IMR-90 (cell line): ENCODE results near the gene AASS. TPM values are rescaled to one million over a fixed set of nuclear protein-coding genes. Genes with fewer than 3 reads are reported as not detected.

Source experiments
- ATAC-seq: fragments of 200-7000 bp; cut with Tn5 transposase; 2 replicates; pipeline ENCODE4 v1.9.1; 2020; ENCODE audit warnings: low read depth, mild to moderate bottlenecking, moderate library complexity
- BruUV-seq: library from RNA; stranded (reverse); fragments of 400-500 nt; replicated peaks from 2 replicates; lab custom pipeline; 2021; lab: Mats Ljungman, UMichigan
- CTCF ChIA-PET: fragments of 300-600 bp; formaldehyde crosslinking; extraction: SDS; loops from one replicate; lab custom pipeline; 2021; ENCODE audit warnings: antibody characterized with exemption; lab: Yijun Ruan, JAX
- POLR2A ChIA-PET: fragments of 300-600 bp; sonication (Branson Sonifier 250); formaldehyde crosslinking; loops from one replicate; lab custom pipeline; 2022; ENCODE audit warnings: antibody characterized with exemption; ENCODE audit not compliant: unreplicated experiment; lab: Charles Lee
- DNase-seq: peaks from one replicate; pipeline ENCODE4 v3.0.0; 2013
- H2AFZ ChIP-seq: replicated peaks from 2 replicates; pipeline ENCODE3; 2013; ENCODE audit warnings: low read length, mild to moderate bottlenecking; ENCODE audit not compliant: poor library complexity
- H2AK5ac ChIP-seq: 2 replicates; pipeline ENCODE4 v1.6.1; 2013; ENCODE audit warnings: low read depth, low read length, inconsistent platforms
- H2AK9ac ChIP-seq: replicated peaks from 2 replicates; pipeline ENCODE3; 2013; ENCODE audit warnings: mild to moderate bottlenecking, low read depth, low read length, moderate library complexity; ENCODE audit not compliant: poor library complexity
- H2BK120ac ChIP-seq: 2 replicates; pipeline ENCODE4 v1.6.1; 2013; ENCODE audit warnings: low read depth, low read length, inconsistent platforms
- H2BK15ac ChIP-seq: 3 replicates; pipeline ENCODE4 v1.6.1; 2013; ENCODE audit warnings: low read depth, low read length, inconsistent platforms
- H2BK20ac ChIP-seq: 2 replicates; pipeline ENCODE4 v1.6.1; 2013; ENCODE audit warnings: low read depth, mild to moderate bottlenecking, inconsistent platforms, low read length, moderate library complexity
- H2BK5ac ChIP-seq: 2 replicates; pipeline ENCODE4 v1.6.1; 2013; ENCODE audit warnings: mild to moderate bottlenecking, low read depth, low read length, inconsistent platforms; ENCODE audit not compliant: poor library complexity, severe bottlenecking
- H3K14ac ChIP-seq: replicated peaks from 2 replicates; pipeline ENCODE4 v1.6.1; 2013; ENCODE audit warnings: low read depth, low read length, inconsistent platforms
- H3K18ac ChIP-seq: 2 replicates; pipeline ENCODE4 v1.6.1; 2013; ENCODE audit warnings: low read depth, low read length, control low read depth
- H3K23ac ChIP-seq: 2 replicates; pipeline ENCODE4 v1.6.1; 2013; ENCODE audit warnings: low read depth, low read length, inconsistent platforms
- H3K27ac ChIP-seq: 2 replicates; pipeline ENCODE4 v1.5.1; 2013; ENCODE audit warnings: mild to moderate bottlenecking, control low read depth, low read length; ENCODE audit not compliant: insufficient read depth
- H3K27me3 ChIP-seq: 2 replicates; pipeline ENCODE4 v1.6.1; 2013; ENCODE audit warnings: low read length; ENCODE audit not compliant: control insufficient read depth, insufficient read depth
- H3K36me3 ChIP-seq: 2 replicates; pipeline ENCODE4 v1.6.1; 2013; ENCODE audit warnings: low read length, mixed read lengths; ENCODE audit not compliant: control insufficient read depth, insufficient read depth
- H3K4ac ChIP-seq: 2 replicates; pipeline ENCODE4 v1.6.1; 2013; ENCODE audit warnings: low read depth, low read length, inconsistent platforms
- H3K4me1 ChIP-seq: 2 replicates; pipeline ENCODE4 v1.6.1; 2013; ENCODE audit warnings: low read length, mixed read lengths; ENCODE audit not compliant: control insufficient read depth, insufficient read depth
- H3K4me2 ChIP-seq: 2 replicates; pipeline ENCODE4 v1.6.1; 2013; ENCODE audit warnings: low read depth, mild to moderate bottlenecking, control low read depth, low read length, moderate library complexity
- H3K4me3 ChIP-seq: 2 replicates; pipeline ENCODE4 v1.5.1; 2013; ENCODE audit warnings: low read depth, mild to moderate bottlenecking, control low read depth, low read length, moderate library complexity; ENCODE audit not compliant: insufficient read depth
- H3K56ac ChIP-seq: 2 replicates; pipeline ENCODE4 v1.6.1; 2013; ENCODE audit warnings: low read length, inconsistent platforms; ENCODE audit not compliant: insufficient read depth; ENCODE audit errors: extremely low read depth
- H3K79me1 ChIP-seq, 2 experiments: 2 replicates each; pipeline ENCODE4 v1.6.1; 2013; ENCODE audit warnings: low read length in 2 of 2, inconsistent platforms in 1 of 2, low read depth in 1 of 2
- H3K9ac ChIP-seq: 2 replicates; pipeline ENCODE4 v1.6.1; 2013; ENCODE audit warnings: low read depth, low read length, control low read depth
- H3K9me1 ChIP-seq: 2 replicates; pipeline ENCODE4 v1.6.1; 2013; ENCODE audit warnings: low read length, inconsistent platforms; ENCODE audit not compliant: insufficient read depth
- H3K9me3 ChIP-seq: 2 replicates; pipeline ENCODE4 v1.6.1; 2013; ENCODE audit warnings: low read length; ENCODE audit not compliant: control insufficient read depth, insufficient read depth
- H4K20me1 ChIP-seq: 2 replicates; pipeline ENCODE4 v1.6.1; 2013; ENCODE audit warnings: low read length, inconsistent platforms; ENCODE audit not compliant: insufficient read depth
- H4K5ac ChIP-seq: 2 replicates; pipeline ENCODE4 v1.6.1; 2013; ENCODE audit warnings: mild to moderate bottlenecking, low read depth, low read length, control low read depth
- H4K8ac ChIP-seq, 2 experiments: 2 replicates each; pipeline ENCODE4 v1.6.1; 2013; ENCODE audit warnings: low read depth in 2 of 2, low read length in 2 of 2, control low read depth in 1 of 2, inconsistent platforms in 1 of 2
- H4K91ac ChIP-seq: 2 replicates; pipeline ENCODE4 v1.6.1; 2013; ENCODE audit warnings: low read depth, low read length, inconsistent platforms; ENCODE audit not compliant: insufficient read depth
- BHLHE40 ChIP-seq: fragments of 150-350 bp; IDR thresholded peaks from 2 replicates; pipeline ENCODE4 v1.6.1; 2016; ENCODE audit warnings: mild to moderate bottlenecking, low read depth, low read length
- CEBPB ChIP-seq: IDR thresholded peaks from 2 replicates; pipeline ENCODE4 v1.6.1; 2012; ENCODE audit warnings: low read depth, low read length, improper control_type of control experiment
- CHD1 ChIP-seq: IDR thresholded peaks from 2 replicates; pipeline ENCODE4 v1.6.1; 2012; ENCODE audit warnings: low read depth, low read length, improper control_type of control experiment
- CTCF ChIP-seq: conservative IDR thresholded peaks from 2 replicates; pipeline ENCODE4 v1.5.1; 2012; ENCODE audit warnings: mild to moderate bottlenecking, low read depth, low read length, improper control_type of control experiment
- ELK1 ChIP-seq: fragments of 150-350 bp; IDR thresholded peaks from 2 replicates; pipeline ENCODE4 v1.6.1; 2016; ENCODE audit warnings: low read depth, mild to moderate bottlenecking, low read length, moderate library complexity, borderline replicate concordance
- FOS ChIP-seq: fragments of 150-350 bp; IDR thresholded peaks from 2 replicates; pipeline ENCODE4 v1.6.1; 2016; ENCODE audit warnings: low read depth, low read length
- MAFK ChIP-seq: IDR thresholded peaks from 2 replicates; pipeline ENCODE4 v1.6.1; 2012; ENCODE audit warnings: low read depth, low read length, improper control_type of control experiment
- MAZ ChIP-seq: IDR thresholded peaks from 2 replicates; pipeline ENCODE4 v1.6.1; 2012; ENCODE audit warnings: low read depth, mild to moderate bottlenecking, low read length, improper control_type of control experiment, moderate library complexity, borderline replicate concordance
- MXI1 ChIP-seq: IDR thresholded peaks from 2 replicates; pipeline ENCODE4 v1.6.1; 2012; ENCODE audit warnings: low read depth, mild to moderate bottlenecking, low read length, moderate library complexity, borderline replicate concordance
- NFE2L2 ChIP-seq: fragments of 150-350 bp; IDR thresholded peaks from 2 replicates; pipeline ENCODE4 v1.6.1; 2016; ENCODE audit warnings: low read depth, mild to moderate bottlenecking, low read length
- POLR2A ChIP-seq: IDR thresholded peaks from 2 replicates; pipeline ENCODE4 v1.6.1; 2012; ENCODE audit warnings: mild to moderate bottlenecking, low read depth, low read length
- RAD21 ChIP-seq: IDR thresholded peaks from 2 replicates; pipeline ENCODE4 v1.6.1; 2012; ENCODE audit warnings: low read length, improper control_type of control experiment
- RCOR1 ChIP-seq: IDR thresholded peaks from 2 replicates; pipeline ENCODE4 v1.6.1; 2012; ENCODE audit warnings: mild to moderate bottlenecking, low read length, improper control_type of control experiment; ENCODE audit not compliant: insufficient replicate concordance
- RFX5 ChIP-seq: IDR thresholded peaks from 2 replicates; pipeline ENCODE4 v1.8.0; 2012; ENCODE audit warnings: low read depth, mild to moderate bottlenecking, low read length, moderate library complexity
- SMC3 ChIP-seq: fragments of 150-350 bp; IDR thresholded peaks from 2 replicates; pipeline ENCODE4 v1.6.1; 2016; ENCODE audit warnings: low read depth, mild to moderate bottlenecking, antibody characterized with exemption, low read length, moderate library complexity
- USF2 ChIP-seq: fragments of 150-350 bp; IDR thresholded peaks from 2 replicates; pipeline ENCODE4 v1.6.1; 2017; ENCODE audit warnings: mild to moderate bottlenecking, antibody characterized with exemption, low read length, low read depth
- WGBS, 2 experiments: methylation state at CpG; one replicate each; pipeline versions ENCODE4 v1.1.5 to v1.1.7; 2013; ENCODE audit warnings: missing lambda C conversion rate in 2 of 2; ENCODE audit not compliant: insufficient read length in 1 of 2; ENCODE audit errors: extremely low coverage in 2 of 2; 5-methylcytosine and 5-hydroxymethylcytosine counted together
- dilution Hi-C: fragments of 300-500 bp; cut with HindIII; formaldehyde crosslinking; loops from one replicate; pipeline ENCODE4 v1.14.3; 2018; ENCODE audit warnings: low sequenced_read_pairs; ENCODE audit not compliant: unreplicated experiment
- in situ Hi-C: fragments of 300-500 bp; cut with MboI; formaldehyde crosslinking; loops from 3 replicates; pipeline ENCODE4 v1.14.3; 2019; ENCODE audit warnings: low sequenced_read_pairs, inconsistent platforms, mixed read lengths
- intact Hi-C: fragments of 100-400 bp; cut with micrococcal nuclease; formaldehyde crosslinking; loops from 2 replicates; pipeline ENCODE4 v1.10.0; 2022
- polyA plus RNA-seq, 3 experiments: library from polyadenylated mRNA; depleted of rRNA; stranded (reverse); fragments of >200 nt; gene quantifications; 2 replicates each; pipeline ENCODE4 v1.2.3, GENCODE V29; 2012; ENCODE audit warnings: low replicate concordance in 1 of 3
- total RNA-seq: library from RNA; depleted of rRNA; stranded (reverse); fragments of >200 nt; gene quantifications from 2 replicates; pipeline ENCODE4 v1.2.3, GENCODE V29; 2012

AASS gene
- total and polyA plus RNA-seq, 2 of the 4 experiments (the other 2 are of a cell fraction) = 6.1 to 12.9 TPM

GRCh38 chr7:122038134-122038533 lies 105.9 kb downstream of the AASS start:
- Histone ChIP-seq H3K27ac (no peak overlapping the region), H4K8ac (no peak overlapping the region), H3K9me3 (no peaks in the 10 kb centered on the region), H3K4me3 (no peak overlapping the region), H3K18ac (no peak overlapping the region), H2AFZ (no peak overlapping the region), H3K23ac (no peak overlapping the region), H3K9ac (no peak overlapping the region), H3K9me1 (no peaks in the 10 kb centered on the region), H3K4me2 (no peak overlapping the region), H3K27me3 (no peaks in the 10 kb centered on the region), H3K14ac (no peak overlapping the region), H2BK5ac (no peak overlapping the region), H3K36me3 (no peaks in the 10 kb centered on the region), H2BK15ac (no peak overlapping the region), H3K56ac (no peak overlapping the region), H4K5ac (no peak overlapping the region), H3K4me1 (no peaks in the 10 kb centered on the region), H2BK120ac (no peak overlapping the region), H4K91ac (no peak overlapping the region), H3K4ac (no peak overlapping the region), H3K79me1 (no peaks in the 10 kb centered on the region), H2BK20ac (no peak overlapping the region), H2AK5ac (no peak overlapping the region), H4K20me1 (no peaks in the 10 kb centered on the region), H2AK9ac (no peak overlapping the region)
- intact Hi-C loops = no loop called here
- ChIA-PET CTCF (no interaction called here), POLR2A (interaction anchor here (0.6 kb wide), 1 partner anchor 24 kb away, joined by 27 read pairs; no protein-coding TSS in a partner anchor)
- BruUV-seq = no TSS peak
- dilution Hi-C loops = no loop called here
- ATAC-seq = no peak
- no peak for DNase-seq
- no CpG with 5 or more reads among the region's 3 CpGs for WGBS, 2 experiments
- in situ Hi-C loops = no loop called here
- TF ChIP-seq RCOR1 (no peak), RFX5 (no peak), FOS (no peak), BHLHE40 (no peak), MAFK (no peak), MXI1 (no peak), CEBPB (no peak), NFE2L2 (no peak), USF2 (no peak), SMC3 (no peak), ELK1 (no peak), RAD21 (no peak), MAZ (no peak), CHD1 (no peak), POLR2A (no peak), CTCF (no peak)
